ENCODE results near the gene ICA1L.

DNA sequence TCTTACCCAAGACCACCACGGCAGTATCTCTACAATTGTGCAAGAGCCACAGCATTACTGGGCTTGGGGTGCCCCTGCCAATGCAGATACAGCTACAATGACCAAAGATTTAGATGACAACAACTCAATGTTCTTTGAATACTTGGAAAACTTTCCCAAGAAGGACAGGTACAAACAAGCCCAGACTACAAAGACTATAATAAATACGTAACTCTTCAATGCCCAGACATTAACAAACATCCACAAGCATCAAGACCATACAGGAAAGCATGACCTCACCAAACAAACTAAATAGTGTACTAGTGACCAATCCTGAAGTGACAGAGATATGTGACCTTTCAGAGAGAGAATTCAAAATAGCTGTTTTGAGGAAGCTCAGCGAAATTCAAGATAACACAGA is 62.8 kb downstream of the ICA1L start:
- TF ChIP-seq, protein P1, sequence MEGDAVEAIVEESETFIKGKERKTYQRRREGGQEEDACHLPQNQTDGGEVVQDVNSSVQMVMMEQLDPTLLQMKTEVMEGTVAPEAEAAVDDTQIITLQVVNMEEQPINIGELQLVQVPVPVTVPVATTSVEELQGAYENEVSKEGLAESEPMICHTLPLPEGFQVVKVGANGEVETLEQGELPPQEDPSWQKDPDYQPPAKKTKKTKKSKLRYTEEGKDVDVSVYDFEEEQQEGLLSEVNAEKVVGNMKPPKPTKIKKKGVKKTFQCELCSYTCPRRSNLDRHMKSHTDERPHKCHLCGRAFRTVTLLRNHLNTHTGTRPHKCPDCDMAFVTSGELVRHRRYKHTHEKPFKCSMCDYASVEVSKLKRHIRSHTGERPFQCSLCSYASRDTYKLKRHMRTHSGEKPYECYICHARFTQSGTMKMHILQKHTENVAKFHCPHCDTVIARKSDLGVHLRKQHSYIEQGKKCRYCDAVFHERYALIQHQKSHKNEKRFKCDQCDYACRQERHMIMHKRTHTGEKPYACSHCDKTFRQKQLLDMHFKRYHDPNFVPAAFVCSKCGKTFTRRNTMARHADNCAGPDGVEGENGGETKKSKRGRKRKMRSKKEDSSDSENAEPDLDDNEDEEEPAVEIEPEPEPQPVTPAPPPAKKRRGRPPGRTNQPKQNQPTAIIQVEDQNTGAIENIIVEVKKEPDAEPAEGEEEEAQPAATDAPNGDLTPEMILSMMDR (IDR thresholded peaks at IDR 0.05; ENCODE audit: control extremely low read depth in 1 of 3, insufficient read depth in 1 of 3, low read depth in 1 of 3, low read length in 3 of 3) = no peak
- no peak for TF ChIP-seq TAF1 (IDR thresholded peaks at IDR 0.05; ENCODE audit: low read depth, low read length)
- no peak for TF ChIP-seq JUND (IDR thresholded peaks at IDR 0.05; ENCODE audit: low read length)
- no peak for TF ChIP-seq HDAC2 (IDR thresholded peaks at IDR 0.05; ENCODE audit: borderline replicate concordance in 1 of 2, low read depth in 2 of 2, low read length in 2 of 2)
- TF ChIP-seq SUZ12 (IDR thresholded peaks at IDR 0.05; ENCODE audit: low read length) = no peak
- no peak for TF ChIP-seq POLR2AphosphoS5 (IDR thresholded peaks at IDR 0.05; ENCODE audit: low read depth, low read length)
